Fibroblast of lung (primary cell): ENCODE measurements around the gene SAPCD2. TPM values are rescaled to one million over a fixed set of nuclear protein-coding genes. Genes with fewer than 3 reads are reported as not detected.

Experiments used
- DNase-seq, 2 donors: peaks; one replicate each; pipeline versions ENCODE4 v3.0.0 to v3.0.0-alpha.2; 2010; ENCODE audit warnings: low read depth in 2 of 2
- H2AFZ ChIP-seq: 2 replicates; pipeline ENCODE4 v1.5.1; 2012; ENCODE audit warnings: low read length, control low read depth, inconsistent platforms
- H3K27ac ChIP-seq: 2 replicates; pipeline ENCODE4 v1.5.1; 2011; ENCODE audit warnings: low read length, control low read depth; ENCODE audit not compliant: insufficient read depth
- H3K27me3 ChIP-seq: 2 replicates; pipeline ENCODE4 v1.5.1; 2011; ENCODE audit warnings: mild to moderate bottlenecking, low read length; ENCODE audit not compliant: control insufficient read depth, insufficient read depth
- H3K36me3 ChIP-seq: 2 replicates; pipeline ENCODE4 v1.5.1; 2011; ENCODE audit warnings: low read length; ENCODE audit not compliant: control insufficient read depth, insufficient read depth
- H3K4me1 ChIP-seq: 2 replicates; pipeline ENCODE4 v1.5.1; 2011; ENCODE audit warnings: low read length; ENCODE audit not compliant: control insufficient read depth, insufficient read depth; ENCODE audit errors: extremely low read depth
- H3K4me2 ChIP-seq: 2 replicates; pipeline ENCODE4 v1.5.1; 2011; ENCODE audit warnings: low read length, control low read depth; ENCODE audit not compliant: insufficient read depth; ENCODE audit errors: extremely low read depth
- H3K4me3 ChIP-seq, 4 experiments: fragments of 200-600 bp in 1 of 4; sonication (generic) in 1 of 4; replicated peaks in 1 of 4; 2 replicates each; pipeline ENCODE4 v1.5.1; 2011 to 2016; ENCODE audit warnings: low read length in 4 of 4, low read depth in 3 of 4, mild to moderate bottlenecking in 3 of 4, control low read depth in 2 of 4, inconsistent platforms in 1 of 4, mixed read lengths in 1 of 4; ENCODE audit not compliant: insufficient read depth in 1 of 4; ENCODE audit errors: control extremely low read depth in 1 of 4
- H3K79me2 ChIP-seq: 2 replicates; pipeline ENCODE4 v1.5.1; 2012; ENCODE audit warnings: mild to moderate bottlenecking, low read length, inconsistent platforms; ENCODE audit not compliant: control insufficient read depth, insufficient read depth
- H3K9ac ChIP-seq: 2 replicates; pipeline ENCODE4 v1.5.1; 2011; ENCODE audit warnings: mild to moderate bottlenecking, low read length, control low read depth; ENCODE audit not compliant: insufficient read depth
- H3K9me3 ChIP-seq: 2 replicates; pipeline ENCODE4 v1.5.1; 2012; ENCODE audit warnings: low read depth, low read length; ENCODE audit not compliant: control insufficient read depth, insufficient read depth
- H4K20me1 ChIP-seq: 2 replicates; pipeline ENCODE4 v1.5.1; 2011; ENCODE audit warnings: low read length; ENCODE audit not compliant: control insufficient read depth, insufficient read depth; ENCODE audit errors: extremely low read depth
- EZH2 ChIP-seq: IDR thresholded peaks from 2 replicates; pipeline ENCODE4 v1.5.1; 2012; ENCODE audit warnings: low read length, control low read depth, mild to moderate bottlenecking; ENCODE audit errors: missing control alignments
- polyA plus RNA-seq, 2 donors: library from polyadenylated mRNA; depleted of rRNA in 1 of 2; stranded (reverse) in 1 of 2; unstranded in 1 of 2; fragments of >200 nt; gene quantifications; 2 replicates each; pipeline ENCODE4 v1.2.1, GENCODE V29; 2011 to 2012; ENCODE audit warnings: missing spikeins in 1 of 2
- total RNA-seq: library from RNA; depleted of rRNA; stranded (reverse); fragments of >200 nt; gene quantifications from 2 replicates; pipeline ENCODE4 v1.2.1, GENCODE V29; 2014
- TF ChIP-seq, protein P1 (sequence below), 2 donors: IDR thresholded peaks in 1 of 2; conservative IDR thresholded peaks in 1 of 2; 1 replicate in 1 of 2; 2 replicates in 1 of 2; pipeline ENCODE4 v1.5.1; 2011 to 2012; ENCODE audit warnings: low read length in 2 of 2, control low read depth in 1 of 2, inconsistent platforms in 1 of 2, low read depth in 1 of 2, mild to moderate bottlenecking in 1 of 2

The SAPCD2 gene
- total and polyA plus RNA-seq, 2 donors (not counting 1 experiment from before 2014, with no cell fraction given) = 0.85 to 2.8 TPM

DNA sequence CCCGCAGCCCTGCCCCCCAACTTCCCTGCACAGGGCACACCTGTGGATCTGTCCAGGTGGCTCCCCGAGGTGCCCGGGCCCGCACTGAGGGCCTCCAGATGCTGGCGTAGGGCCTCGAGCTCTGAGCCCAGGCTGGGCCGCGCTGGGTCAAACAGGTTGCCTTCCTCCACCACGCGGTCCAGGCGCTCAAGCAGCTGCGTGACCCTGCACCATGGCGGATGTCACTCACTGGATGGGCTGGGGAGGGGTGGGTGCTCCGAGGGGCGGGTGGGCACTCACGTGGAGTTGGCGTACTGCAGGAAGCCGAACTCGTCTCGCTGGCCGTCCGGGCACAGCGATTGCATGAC is 47.7 kb downstream of the SAPCD2 start:
- no peaks in the 10 kb centered on the region for H3K9me3 ChIP-seq
- H4K20me1 ChIP-seq = no peaks in the 10 kb centered on the region
- no peak overlapping the region for H3K9ac ChIP-seq
- no peaks in the 10 kb centered on the region for H3K36me3 ChIP-seq
- DNase-seq = no peak
- no peaks in the 10 kb centered on the region for H3K79me2 ChIP-seq
- H3K4me3 ChIP-seq = no peak overlapping the region
- no peak overlapping the region for H3K4me2 ChIP-seq
- H3K4me1 ChIP-seq = no peaks in the 10 kb centered on the region
- TF ChIP-seq EZH2 = no peak
- TF ChIP-seq, protein P1, sequence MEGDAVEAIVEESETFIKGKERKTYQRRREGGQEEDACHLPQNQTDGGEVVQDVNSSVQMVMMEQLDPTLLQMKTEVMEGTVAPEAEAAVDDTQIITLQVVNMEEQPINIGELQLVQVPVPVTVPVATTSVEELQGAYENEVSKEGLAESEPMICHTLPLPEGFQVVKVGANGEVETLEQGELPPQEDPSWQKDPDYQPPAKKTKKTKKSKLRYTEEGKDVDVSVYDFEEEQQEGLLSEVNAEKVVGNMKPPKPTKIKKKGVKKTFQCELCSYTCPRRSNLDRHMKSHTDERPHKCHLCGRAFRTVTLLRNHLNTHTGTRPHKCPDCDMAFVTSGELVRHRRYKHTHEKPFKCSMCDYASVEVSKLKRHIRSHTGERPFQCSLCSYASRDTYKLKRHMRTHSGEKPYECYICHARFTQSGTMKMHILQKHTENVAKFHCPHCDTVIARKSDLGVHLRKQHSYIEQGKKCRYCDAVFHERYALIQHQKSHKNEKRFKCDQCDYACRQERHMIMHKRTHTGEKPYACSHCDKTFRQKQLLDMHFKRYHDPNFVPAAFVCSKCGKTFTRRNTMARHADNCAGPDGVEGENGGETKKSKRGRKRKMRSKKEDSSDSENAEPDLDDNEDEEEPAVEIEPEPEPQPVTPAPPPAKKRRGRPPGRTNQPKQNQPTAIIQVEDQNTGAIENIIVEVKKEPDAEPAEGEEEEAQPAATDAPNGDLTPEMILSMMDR (conservative IDR thresholded peaks at IDR 0.05 in 1 of 2, IDR thresholded peaks at IDR 0.05 in 1 of 2; ENCODE audit: low read depth in 1 of 2, low read length in 2 of 2) = no peak
- H2AFZ ChIP-seq = no peak overlapping the region
- no peak overlapping the region for H3K27ac ChIP-seq
- no peaks in the 10 kb centered on the region for H3K27me3 ChIP-seq

DNA sequence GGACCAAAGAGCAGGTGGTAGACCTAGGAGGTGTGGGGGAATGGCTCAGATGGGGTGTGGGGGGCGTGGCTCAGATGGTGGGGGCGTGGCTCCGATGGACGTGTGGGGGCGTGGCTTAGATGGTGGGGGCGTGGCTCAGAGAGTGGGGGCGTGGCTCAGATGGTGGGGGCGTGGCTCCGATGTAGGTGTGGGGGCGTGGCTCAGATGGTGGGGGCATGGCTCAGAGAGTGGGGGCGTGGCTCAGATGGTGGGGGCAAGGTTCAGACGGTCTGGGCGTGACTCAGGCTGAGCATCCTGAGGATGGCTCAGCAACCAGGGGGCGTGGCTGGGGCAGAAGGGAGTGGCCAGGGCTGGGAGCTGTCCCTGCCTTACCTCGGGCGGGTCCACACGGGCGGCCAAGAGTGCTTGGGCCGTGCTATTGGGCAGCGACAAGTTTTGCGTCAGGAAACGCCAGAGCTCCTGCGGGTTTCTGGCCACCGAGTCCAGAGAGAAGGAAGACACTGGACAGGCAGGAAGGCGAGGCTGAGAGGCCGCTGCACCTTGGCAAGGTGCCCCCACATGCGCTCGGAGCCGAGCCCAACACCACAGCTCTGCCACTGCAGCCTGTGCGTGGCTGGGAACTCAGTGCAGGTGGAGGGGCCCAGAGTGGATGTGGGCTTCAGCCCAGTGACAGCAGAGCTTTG is 48.2 kb downstream of the SAPCD2 start:
- H3K27ac ChIP-seq = no peak overlapping the region
- DNase-seq = peak; percentile 33 to 52
- no peaks in the 10 kb centered on the region for H3K27me3 ChIP-seq
- H3K79me2 ChIP-seq = no peaks in the 10 kb centered on the region
- TF ChIP-seq, protein P1 (conservative IDR thresholded peaks at IDR 0.05 in 1 of 2, IDR thresholded peaks at IDR 0.05 in 1 of 2; ENCODE audit: low read depth in 1 of 2, low read length in 2 of 2) = no peak
- TF ChIP-seq EZH2 = no peak
- H3K36me3 ChIP-seq = peaks cover 3% of the 10 kb centered on the region
- H3K4me1 ChIP-seq = no peaks in the 10 kb centered on the region
- H3K9ac ChIP-seq = no peak overlapping the region
- no peaks in the 10 kb centered on the region for H3K9me3 ChIP-seq
- H4K20me1 ChIP-seq = no peaks in the 10 kb centered on the region
- no peak overlapping the region for H2AFZ ChIP-seq
- H3K4me2 ChIP-seq = no peak overlapping the region
- H3K4me3 ChIP-seq = no peak overlapping the region

DNA sequence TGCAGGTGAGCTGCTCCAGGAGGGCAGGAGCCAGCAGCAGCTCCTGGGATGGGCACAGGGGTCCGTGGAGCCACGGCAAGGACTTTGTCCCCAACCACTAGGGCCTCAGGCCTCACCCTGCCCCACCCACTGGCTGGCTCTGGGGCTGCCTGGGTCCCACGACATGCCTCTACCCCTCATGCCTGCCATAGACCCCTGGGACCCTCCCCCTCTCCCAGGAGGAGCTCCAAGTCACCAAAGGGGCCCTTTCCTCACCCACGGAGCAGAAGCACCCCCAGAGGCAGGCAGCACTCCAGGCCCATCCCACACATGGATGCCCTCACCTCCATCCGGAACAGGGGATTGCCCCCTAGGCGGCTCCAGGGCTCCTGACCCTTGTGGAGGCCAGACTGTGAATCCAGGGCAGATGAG is 48.8 kb downstream of the SAPCD2 start:
- Histone ChIP-seq H3K27me3 (no peaks in the 10 kb centered on the region), H3K79me2 (no peaks in the 10 kb centered on the region), H3K4me2 (no peak overlapping the region), H4K20me1 (no peaks in the 10 kb centered on the region), H3K4me3 (no peak overlapping the region), H3K27ac (no peak overlapping the region), H2AFZ (no peak overlapping the region), H3K9ac (no peak overlapping the region), H3K4me1 (no peaks in the 10 kb centered on the region), H3K36me3 (peaks cover 6% of the 10 kb centered on the region), H3K9me3 (no peaks in the 10 kb centered on the region)
- no peak for DNase-seq
- TF ChIP-seq EZH2 = no peak
- TF ChIP-seq, protein P1 (conservative IDR thresholded peaks at IDR 0.05 in 1 of 2, IDR thresholded peaks at IDR 0.05 in 1 of 2; ENCODE audit: low read depth in 1 of 2, low read length in 2 of 2) = no peak
